HepG2 (cell line): Measurements from ENCODE around the gene DUSP22. TPM values are rescaled to one million over a fixed set of nuclear protein-coding genes. Genes with fewer than 3 reads are reported as not detected.
A peak's percentile ranks its signal among the peaks of the same experiment; 100 is the strongest.

ENCODE experiments used
- ATM ChIP-seq: fragments of 450-650 bp; IDR thresholded peaks from 2 replicates; pipeline ENCODE4 v1.7.1; 2017; ENCODE audit warnings: mild to moderate bottlenecking, borderline replicate concordance
- CCDC6 ChIP-seq: sonication (generic); formaldehyde crosslinking; IDR thresholded peaks from 2 replicates; pipeline ENCODE4 v1.8.1; 2022; ENCODE audit warnings: mild to moderate bottlenecking, missing genetic modification reagents, moderate library complexity
- CSRNP2 ChIP-seq: sonication (generic); formaldehyde crosslinking; conservative IDR thresholded peaks from 2 replicates; pipeline ENCODE4 v1.8.0; 2022; ENCODE audit warnings: low read depth, missing genetic modification reagents
- ELF4 ChIP-seq: sonication (generic); formaldehyde crosslinking; IDR thresholded peaks from 2 replicates; pipeline ENCODE4 v1.5.0; 2020; ENCODE audit warnings: missing genetic modification reagents, mild to moderate bottlenecking, moderate library complexity, borderline replicate concordance
- GABPB1 ChIP-seq: IDR thresholded peaks from 2 replicates; pipeline ENCODE4 v1.6.1; 2016; ENCODE audit warnings: mild to moderate bottlenecking, missing genetic modification reagents, moderate library complexity, missing compliant biosample characterization
- GATAD2A ChIP-seq: IDR thresholded peaks from 2 replicates; pipeline ENCODE4 v1.6.1; 2016
- HBP1 ChIP-seq: IDR thresholded peaks from 2 replicates; pipeline ENCODE4 v1.6.1; 2016; ENCODE audit warnings: low read depth, control low read depth
- MYPOP ChIP-seq: sonication (generic); formaldehyde crosslinking; IDR thresholded peaks from 2 replicates; pipeline ENCODE4 v1.8.1; 2023; ENCODE audit warnings: mild to moderate bottlenecking, moderate library complexity, missing genetic modification reagents
- RFXAP ChIP-seq: sonication (generic); formaldehyde crosslinking; IDR thresholded peaks from 2 replicates; pipeline ENCODE4 v1.4.0; 2020; ENCODE audit warnings: missing genetic modification reagents, borderline replicate concordance
- SRSF1 ChIP-seq: fragments of 200-400 bp; formaldehyde crosslinking; optimal IDR thresholded peaks from 2 replicates; pipeline ENCODE3; 2017; ENCODE audit warnings: mild to moderate bottlenecking, low read depth, low read length, moderate library complexity
- TFAP4 ChIP-seq: sonication (generic); IDR thresholded peaks from 2 replicates; pipeline ENCODE4 v1.6.1; 2016; ENCODE audit warnings: low read depth, borderline replicate concordance
- ZBTB34 ChIP-seq: sonication (generic); formaldehyde crosslinking; IDR thresholded peaks from 2 replicates; pipeline ENCODE4 v1.8.0; 2022; ENCODE audit warnings: mild to moderate bottlenecking, missing genetic modification reagents
- ZNF232 ChIP-seq: sonication (generic); formaldehyde crosslinking; IDR thresholded peaks from 2 replicates; pipeline ENCODE4 v1.4.0; 2020; ENCODE audit warnings: missing genetic modification reagents, borderline replicate concordance
- ZNF274 ChIP-seq: sonication (generic); formaldehyde crosslinking; IDR thresholded peaks from 2 replicates; pipeline ENCODE4 v1.5.1; 2020; ENCODE audit warnings: mild to moderate bottlenecking, missing genetic modification reagents
- ZNF30 ChIP-seq: sonication (generic); formaldehyde crosslinking; IDR thresholded peaks from 2 replicates; pipeline ENCODE4 v1.5.0; 2020; ENCODE audit warnings: mild to moderate bottlenecking, missing genetic modification reagents
- ZNF710 ChIP-seq: sonication (generic); formaldehyde crosslinking; IDR thresholded peaks from 2 replicates; pipeline ENCODE4 v1.5.0; 2020; ENCODE audit warnings: mild to moderate bottlenecking, missing genetic modification reagents, borderline replicate concordance
- ZNF883 ChIP-seq: sonication (generic); formaldehyde crosslinking; IDR thresholded peaks from 2 replicates; pipeline ENCODE4 v1.5.1; 2020; ENCODE audit warnings: mild to moderate bottlenecking, missing genetic modification reagents; ENCODE audit errors: not compliant biosample characterization
- polyA plus RNA-seq, 8 experiments: library from polyadenylated mRNA; depleted of rRNA in 3 of 8; stranded (reverse) in 7 of 8; unstranded in 1 of 8; fragments of >200 nt; fragmentation: Illumina TruSeq in 4 of 8; extraction: Trizol in 4 of 8; gene quantifications; 2 replicates each; pipeline versions ENCODE4 v1.2.1 to v1.2.3, GENCODE V29; 2011 to 2016; ENCODE audit warnings: low read depth in 4 of 8, missing spikeins in 1 of 8, mixed read lengths in 1 of 8; ENCODE audit not compliant: insufficient read depth in 1 of 8
- total RNA-seq, 5 experiments: library from RNA; depleted of rRNA; stranded (reverse); fragments of >200 nt; fragmentation: Illumina TruSeq; extraction: Trizol; gene quantifications; 2 replicates each; pipeline ENCODE4 v1.2.3, GENCODE V29; 2016; ENCODE audit warnings: low read depth in 1 of 5

DUSP22 gene
- total and polyA plus RNA-seq, 2 of the 13 experiments (the other 11 are each of a cell fraction or from before 2014, with no cell fraction given) = 20.2 to 32.8 TPM

GRCh38 chr6:292506-293192 lies 362 bp downstream of the DUSP22 start (continued):
- TF ChIP-seq SRSF1 (peak; percentile 0), HBP1 (CRISPR knock-in tag) (no peak), RFXAP (CRISPR knock-in tag) (0 out of 2 replicates have a peak, but pooled peaks have one; percentile 21), GABPB1 (CRISPR knock-in tag) (peak; percentile 88), ZNF883 (CRISPR knock-in tag) (peak; percentile 58), ZNF232 (peak; percentile 30; the same call in 1 of the 2 replicates), ATM (no peak), GATAD2A (0 out of 2 replicates have a peak, but pooled peaks have one; percentile 34), CSRNP2 (CRISPR knock-in tag) (peak; percentile 81; the same call in 1 of the 2 replicates), CCDC6 (CRISPR knock-in tag) (0 out of 2 replicates have a peak, but pooled peaks have one; percentile 18), ZNF274 (CRISPR knock-in tag) (peak; percentile 72; the same call in 1 of the 2 replicates), TFAP4 (peak; percentile 63; the same call in 1 of the 2 replicates), ZBTB34 (CRISPR knock-in tag) (no peak; the same call in none of the 2 replicates), ZNF30 (CRISPR knock-in tag) (peak; percentile 93), ELF4 (CRISPR knock-in tag) (no peak), ZNF710 (CRISPR knock-in tag) (peak; percentile 29; the same call in 1 of the 2 replicates), MYPOP (CRISPR knock-in tag) (peak; percentile 50)
